Testis (tissue), 3 donors: ENCODE results near the gene RCN1. TPM values are rescaled to one million over a fixed set of nuclear protein-coding genes. Genes with fewer than 3 reads are reported as not detected.

Experiments
- DNase-seq: peaks from one replicate; pipeline ENCODE4 v3.0.0-alpha.2; 2019
- H3K27ac ChIP-seq, 2 donors: fragments of 200-600 bp; sonication (generic); one replicate each; pipeline ENCODE4 v1.5.1; 2019
- H3K27me3 ChIP-seq: fragments of 200-600 bp; sonication (generic); one replicate; pipeline ENCODE4 v1.5.1; 2019
- H3K36me3 ChIP-seq: fragments of 200-600 bp; sonication (generic); one replicate; pipeline ENCODE4 v1.5.1; 2017; ENCODE audit warnings: low read depth; ENCODE audit errors: missing control alignments
- H3K4me1 ChIP-seq: fragments of 200-600 bp; sonication (generic); one replicate; pipeline ENCODE4 v1.5.1; 2019
- H3K4me3 ChIP-seq, 2 donors: fragments of 200-600 bp; sonication (generic); one replicate each; pipeline ENCODE4 v1.5.1; 2017 to 2019
- H3K9me3 ChIP-seq: fragments of 200-600 bp; sonication (generic); one replicate; pipeline ENCODE4 v1.5.1; 2017
- CTCF ChIP-seq, 3 experiments: fragments of 450-650 bp in 2 of 3; fragments of 200-600 bp in 1 of 3; sonication (generic) in 1 of 3; IDR thresholded peaks; one replicate each; pipeline ENCODE4 v1.5.1; 2016 to 2019; ENCODE audit warnings: antibody characterized with exemption in 3 of 3, mild to moderate bottlenecking in 2 of 3, moderate library complexity in 1 of 3
- POLR2A ChIP-seq: fragments of 450-650 bp; IDR thresholded peaks from one replicate; pipeline ENCODE4 v1.6.1; 2017; ENCODE audit warnings: antibody characterized with exemption, mild to moderate bottlenecking, moderate library complexity
- WGBS, 2 donors: methylation state at CpG; one replicate each; pipeline ENCODE4 v1.1.5; 2018; 5-methylcytosine and 5-hydroxymethylcytosine counted together
- intact Hi-C: fragments of 100-400 bp; cut with DNase I; formaldehyde crosslinking; loops from one replicate; pipeline ENCODE4 v1.15.1; 2023; ENCODE audit warnings: low total_unique reads
- polyA plus RNA-seq: library from polyadenylated mRNA; stranded (reverse); fragments of 350-450 nt; fragmentation: Illumina TruSeq; extraction: RNeasy Lipid Tissue Mini Kit (QIAGEN cat#74804); gene quantifications from one replicate; pipeline ENCODE4 v1.2.3, GENCODE V29; 2014; ENCODE audit warnings: low read depth, low replicate concordance; ENCODE audit not compliant: insufficient read depth
- small RNA-seq, 2 donors: library from RNA; depleted of rRNA; stranded (forward); fragments of <200 nt; gene quantifications; one replicate each; pipeline ENCODE3, GENCODE V24; 2016
- total RNA-seq, 2 donors: library from RNA; depleted of rRNA; stranded (reverse); fragments of >200 nt; gene quantifications; one replicate each; pipeline ENCODE4 v1.2.3, GENCODE V29; 2016

RCN1 gene
- total and polyA plus RNA-seq, 3 donors from 2014 or later, result 44.4 to 82.6 (median 47.3) TPM

- Histone ChIP-seq H3K27ac (no peak overlapping the region), H3K36me3 (no peaks in the 10 kb centered on the region), H3K27me3 (no peaks in the 10 kb centered on the region), H3K4me1 (no peaks in the 10 kb centered on the region), H3K4me3 (no peak overlapping the region), H3K9me3 (no peaks in the 10 kb centered on the region)
- no peak for TF ChIP-seq POLR2A
- TF ChIP-seq CTCF (IDR thresholded peaks at IDR 0.05), result no peak
- intact Hi-C loops, result no loop called here
- DNase-seq, result no peak
- 27 to 90% methylated on average over 1 of the region's 1 CpG for WGBS, 2 donors
Observed at GRCh38 chr11:32153747-32154146, 62.9 kb downstream of the RCN1 start.

GRCh38 chr11:32154275-32154674, 63.4 kb downstream of the RCN1 start:
- DNase-seq, result no peak
- Histone ChIP-seq H3K9me3 (no peaks in the 10 kb centered on the region), H3K4me1 (no peaks in the 10 kb centered on the region), H3K4me3 (no peak overlapping the region), H3K27me3 (no peaks in the 10 kb centered on the region), H3K36me3 (no peaks in the 10 kb centered on the region), H3K27ac (no peak overlapping the region)
- TF ChIP-seq POLR2A, result no peak
- no peak for TF ChIP-seq CTCF (IDR thresholded peaks at IDR 0.05)
- intact Hi-C loops, result no loop called here
- WGBS, 2 donors, result 87 to 90% methylated on average over 2 of the region's 2 CpGs

Small RNAs within 50 kb of the gene (small RNA-seq; reads per million reads assigned to genes)
- gene RF00012, result 0 reads per million in 2 donors
